Measurements from ENCODE around the gene DPH2. TPM values are rescaled to one million over a fixed set of nuclear protein-coding genes. Genes with fewer than 3 reads are reported as not detected.

DPH2 gene
- polyA plus RNA-seq, 1 donor from 2014 or later, result 26.0 TPM

GRCh38 chr1:44013949-44014348 lies 44.1 kb downstream of the DPH2 start:
- H3K9me2 ChIP-seq (ENCODE audit: insufficient read depth, low read length), result no peaks in the 10 kb centered on the region
- no peak overlapping the region for H3K4me3 ChIP-seq (ENCODE audit: low read length)
- no peak overlapping the region for H3K4me2 ChIP-seq (ENCODE audit: low read length)
- no peaks in the 10 kb centered on the region for H4K20me1 ChIP-seq (ENCODE audit: insufficient read depth)
- H3K27ac ChIP-seq (ENCODE audit: low read length), result no peak overlapping the region
- H3K36me3 ChIP-seq (ENCODE audit: insufficient read depth, low read length), result no peaks in the 10 kb centered on the region
- no peak for TF ChIP-seq MXI1 (conservative IDR thresholded peaks at IDR 0.05; ENCODE audit: poor library complexity, severe bottlenecking)
- TF ChIP-seq RAD21 (conservative IDR thresholded peaks at IDR 0.05), result no peak
- no peak for TF ChIP-seq EZH2 (IDR thresholded peaks at IDR 0.05; ENCODE audit: borderline replicate concordance, insufficient read depth, low read length, poor library complexity, severe bottlenecking)
- TF ChIP-seq POLR2AphosphoS5 (IDR thresholded peaks at IDR 0.05), result no peak
- no peak for TF ChIP-seq SMC3 (conservative IDR thresholded peaks at IDR 0.05; ENCODE audit: poor library complexity)
- TF ChIP-seq, protein P1, sequence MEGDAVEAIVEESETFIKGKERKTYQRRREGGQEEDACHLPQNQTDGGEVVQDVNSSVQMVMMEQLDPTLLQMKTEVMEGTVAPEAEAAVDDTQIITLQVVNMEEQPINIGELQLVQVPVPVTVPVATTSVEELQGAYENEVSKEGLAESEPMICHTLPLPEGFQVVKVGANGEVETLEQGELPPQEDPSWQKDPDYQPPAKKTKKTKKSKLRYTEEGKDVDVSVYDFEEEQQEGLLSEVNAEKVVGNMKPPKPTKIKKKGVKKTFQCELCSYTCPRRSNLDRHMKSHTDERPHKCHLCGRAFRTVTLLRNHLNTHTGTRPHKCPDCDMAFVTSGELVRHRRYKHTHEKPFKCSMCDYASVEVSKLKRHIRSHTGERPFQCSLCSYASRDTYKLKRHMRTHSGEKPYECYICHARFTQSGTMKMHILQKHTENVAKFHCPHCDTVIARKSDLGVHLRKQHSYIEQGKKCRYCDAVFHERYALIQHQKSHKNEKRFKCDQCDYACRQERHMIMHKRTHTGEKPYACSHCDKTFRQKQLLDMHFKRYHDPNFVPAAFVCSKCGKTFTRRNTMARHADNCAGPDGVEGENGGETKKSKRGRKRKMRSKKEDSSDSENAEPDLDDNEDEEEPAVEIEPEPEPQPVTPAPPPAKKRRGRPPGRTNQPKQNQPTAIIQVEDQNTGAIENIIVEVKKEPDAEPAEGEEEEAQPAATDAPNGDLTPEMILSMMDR (IDR thresholded peaks at IDR 0.05; ENCODE audit: poor library complexity, severe bottlenecking), result no peak
- no peak for TF ChIP-seq EP300 (conservative IDR thresholded peaks at IDR 0.05; ENCODE audit: poor library complexity, severe bottlenecking)
- H2AFZ ChIP-seq (ENCODE audit: low read depth, low read length), result no peak overlapping the region
- H3F3A ChIP-seq (ENCODE audit: insufficient read depth, low read length, poor library complexity, severe bottlenecking), result no peaks in the 10 kb centered on the region
- no peaks in the 10 kb centered on the region for H3K27me3 ChIP-seq (ENCODE audit: insufficient read depth, low read depth, low read length)
- H3K9ac ChIP-seq (ENCODE audit: low read length), result no peak overlapping the region
- no peaks in the 10 kb centered on the region for H3K9me3 ChIP-seq (ENCODE audit: low read length)
- no peaks in the 10 kb centered on the region for H3K79me2 ChIP-seq (replicated peaks; ENCODE audit: insufficient read depth, low read length)

DNA sequence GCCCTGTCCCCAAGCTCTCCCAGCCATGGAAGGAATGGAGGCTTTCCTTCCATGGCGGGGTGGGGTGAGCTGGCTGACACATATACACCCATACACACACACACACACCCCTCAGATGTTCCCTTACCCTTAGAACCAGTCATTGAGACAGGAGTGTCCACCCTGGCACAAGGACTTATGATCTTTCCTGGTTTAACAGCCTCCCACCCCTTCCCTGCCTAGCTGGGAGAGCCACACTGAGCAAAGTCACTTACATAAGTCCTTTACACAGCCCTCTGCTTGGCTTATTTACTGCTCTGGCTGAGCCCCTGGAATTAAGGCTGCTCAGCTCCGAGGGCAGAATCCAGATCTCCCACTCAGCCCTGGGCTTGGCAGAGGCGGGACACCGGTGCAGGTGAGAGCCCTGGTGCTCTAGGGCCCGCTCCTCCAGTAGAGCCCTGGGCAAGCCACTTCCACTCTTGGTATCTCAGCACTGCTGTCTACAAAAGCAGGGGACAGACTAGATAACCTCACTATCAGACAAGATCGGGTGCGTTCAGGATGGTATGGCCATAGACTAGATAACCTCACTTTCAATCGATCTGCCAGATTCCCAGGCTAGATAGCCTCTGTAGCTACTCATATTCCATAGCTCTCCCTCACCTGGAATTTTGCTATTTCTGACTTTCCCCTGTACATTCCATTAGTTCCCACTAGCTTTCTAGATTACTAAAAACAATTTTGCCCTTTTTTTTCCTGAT lies 44.7 kb downstream of the DPH2 start:
- Histone ChIP-seq H3K27ac (ENCODE audit: low read length) (no peak overlapping the region), H3K4me3 (ENCODE audit: low read length) (no peak overlapping the region), H3K4me2 (ENCODE audit: low read length) (no peak overlapping the region), H3F3A (ENCODE audit: insufficient read depth, low read length, poor library complexity, severe bottlenecking) (no peaks in the 10 kb centered on the region), H3K9me3 (ENCODE audit: low read length) (no peaks in the 10 kb centered on the region), H3K9me2 (ENCODE audit: insufficient read depth, low read length) (no peaks in the 10 kb centered on the region), H3K36me3 (ENCODE audit: insufficient read depth, low read length) (no peaks in the 10 kb centered on the region), H2AFZ (ENCODE audit: low read depth, low read length) (no peak overlapping the region), H3K9ac (ENCODE audit: low read length) (no peak overlapping the region), H3K27me3 (ENCODE audit: insufficient read depth, low read depth, low read length) (no peaks in the 10 kb centered on the region), H4K20me1 (ENCODE audit: insufficient read depth) (no peaks in the 10 kb centered on the region), H3K79me2 (replicated peaks; ENCODE audit: insufficient read depth, low read length) (no peaks in the 10 kb centered on the region)
- TF ChIP-seq REST (IDR thresholded peaks at IDR 0.05; ENCODE audit: borderline replicate concordance) (no peak), MXI1 (conservative IDR thresholded peaks at IDR 0.05; ENCODE audit: poor library complexity, severe bottlenecking) (no peak)
